Left ventricle myocardium inferior (tissue), 1 donor: Measurements from ENCODE around the gene PSMA8. TPM values are rescaled to one million over a fixed set of nuclear protein-coding genes. Genes with fewer than 3 reads are reported as not detected.

Experiments used
- DNase-seq: peaks from one replicate; pipeline ENCODE4 v3.0.0-alpha.2; 2020
- H3K27ac ChIP-seq: fragments of 200-600 bp; replicated peaks from 2 replicates; pipeline ENCODE4 v1.8.0; 2021
- H3K27me3 ChIP-seq: fragments of 200-600 bp; 2 replicates; pipeline ENCODE4 v1.8.0; 2021; ENCODE audit warnings: low read depth
- H3K36me3 ChIP-seq: fragments of 200-600 bp; 2 replicates; pipeline ENCODE4 v1.8.0; 2021
- H3K4me1 ChIP-seq: fragments of 200-600 bp; 2 replicates; pipeline ENCODE4 v1.8.0; 2021
- H3K4me3 ChIP-seq: fragments of 200-600 bp; 2 replicates; pipeline ENCODE4 v1.8.0; 2021; ENCODE audit warnings: mild to moderate bottlenecking, moderate library complexity
- H3K9me3 ChIP-seq: fragments of 200-600 bp; replicated peaks from 2 replicates; pipeline ENCODE4 v1.8.0; 2021
- CTCF ChIP-seq: fragments of 200-600 bp; IDR thresholded peaks from 2 replicates; pipeline ENCODE4 v1.8.0; 2021; ENCODE audit warnings: antibody characterized with exemption, mild to moderate bottlenecking, borderline replicate concordance
- intact Hi-C: fragments of 100-400 bp; cut with micrococcal nuclease; formaldehyde crosslinking; loops from one replicate; pipeline ENCODE4 v1.11.0; 2022
- long read RNA-seq: library from polyadenylated mRNA; unstranded; transcript quantifications from one replicate; pipeline ENCODE4 v2.0.0, GENCODE V29; 2021
- total RNA-seq: library from RNA; stranded (reverse); fragmentation: NEBNext Ultra II Directional; extraction: Animal tissue kit (Norgen Biotek cat#: 25700); gene quantifications from one replicate; pipeline ENCODE4 v1.2.1, GENCODE V29; 2021
- donor health status: DM: no; HTN: yes; CAD: no; lungs with severe emphysema.

PSMA8 gene
- total RNA-seq, result not detected
- long read RNA-seq, result 0 reads

DNA sequence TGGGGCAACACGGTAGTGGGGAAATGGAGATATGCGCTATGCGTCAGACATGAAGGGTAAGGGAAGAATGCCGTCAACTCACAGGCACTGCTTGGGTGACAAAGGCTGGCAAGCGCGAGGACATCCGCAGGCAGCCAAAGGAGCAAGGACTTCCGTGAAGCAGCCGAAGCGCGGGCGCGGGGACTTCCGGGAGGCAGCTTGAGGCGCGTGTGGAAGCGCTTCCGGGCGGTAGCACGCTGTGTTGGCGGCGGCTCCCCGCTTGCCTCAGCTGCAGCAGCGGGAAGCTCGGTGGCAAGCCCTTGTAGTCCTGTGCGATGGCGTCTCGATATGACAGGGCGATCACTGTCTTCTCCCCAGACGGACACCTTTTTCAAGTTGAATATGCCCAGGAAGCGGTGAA lies at the start of gene PSMA8:
PSMA8 (plus strand) TSS at position 218 of the 400 bp plus-strand sequence; CDS start at position 315, 97 bp downstream.
- Histone ChIP-seq H3K27me3 (peaks cover 8% of the 10 kb centered on the region), H3K36me3 (no peaks in the 10 kb centered on the region), H3K9me3 (peaks cover 8% of the 10 kb centered on the region), H3K4me3 (peak within 1 kb of the TSS; percentile 51), H3K4me1 (no peaks in the 10 kb centered on the region), H3K27ac (no peak within 1 kb of the TSS)
- no peak for TF ChIP-seq CTCF
- intact Hi-C loops, result no loop called here
- peak; percentile 16 for DNase-seq

- DNase-seq, result no peak
- H3K36me3 ChIP-seq, result peaks cover 42% of the 10 kb centered on the region
- intact Hi-C loops, result loop anchor here (10.0 kb wide), 1 partner anchor 60 kb away; no protein-coding TSS in a partner anchor
- no peaks in the 10 kb centered on the region for H3K27me3 ChIP-seq
- H3K4me1 ChIP-seq, result peaks cover 35% of the 10 kb centered on the region
- H3K9me3 ChIP-seq, result no peaks in the 10 kb centered on the region
- TF ChIP-seq CTCF, result no peak
- H3K27ac ChIP-seq, result no peak overlapping the region
- no peak overlapping the region for H3K4me3 ChIP-seq
Observed at GRCh38 chr18:26085056-26085455, 48.6 kb upstream of the PSMA8 start.

- H3K27me3 ChIP-seq, result no peaks in the 10 kb centered on the region
- H3K27ac ChIP-seq, result no peak overlapping the region
- intact Hi-C loops, result loop anchor here (10.0 kb wide), 1 partner anchor 62 kb away; no protein-coding TSS in a partner anchor
Observed at GRCh38 chr18:26086959-26087358, 46.7 kb upstream of the PSMA8 start.

DNA sequence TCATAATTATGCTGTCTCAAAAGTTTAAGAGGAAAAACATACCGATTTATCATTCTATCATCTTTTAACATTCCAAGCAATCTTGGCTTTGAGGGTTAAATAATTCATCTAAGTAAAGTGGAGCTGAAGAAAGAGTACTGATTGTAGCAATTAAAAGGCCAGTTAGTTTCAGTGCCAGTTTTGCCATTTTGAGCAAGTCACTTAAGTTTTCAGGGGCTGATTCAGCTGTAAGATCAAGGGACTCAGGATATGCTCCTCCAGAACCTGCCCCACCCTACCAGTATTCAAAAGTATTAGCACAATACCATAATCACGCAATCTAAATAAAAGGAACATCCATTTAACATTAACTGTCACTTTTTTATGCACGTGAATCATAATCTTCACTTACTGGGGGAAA lies 45.2 kb upstream of the PSMA8 start:
- peak overlapping the region; percentile 87 for H3K4me3 ChIP-seq
- peaks cover 46% of the 10 kb centered on the region for H3K4me1 ChIP-seq
- no peak for DNase-seq
- intact Hi-C loops, result loop anchor here (10.0 kb wide), 1 partner anchor 64 kb away; no protein-coding TSS in a partner anchor
- no peaks in the 10 kb centered on the region for H3K9me3 ChIP-seq
- TF ChIP-seq CTCF, result no peak
- no peaks in the 10 kb centered on the region for H3K27me3 ChIP-seq
- H3K36me3 ChIP-seq, result peaks cover 24% of the 10 kb centered on the region
- H3K27ac ChIP-seq, result no peak overlapping the region

More at GRCh38 chr18:26086959-26087358, 46.7 kb upstream of the PSMA8 start:
- H3K9me3 ChIP-seq, result no peaks in the 10 kb centered on the region
- H3K4me3 ChIP-seq, result no peak overlapping the region
- no peak for DNase-seq
- TF ChIP-seq CTCF, result no peak
- peaks cover 33% of the 10 kb centered on the region for H3K36me3 ChIP-seq
- H3K4me1 ChIP-seq, result peaks cover 46% of the 10 kb centered on the region

DNA sequence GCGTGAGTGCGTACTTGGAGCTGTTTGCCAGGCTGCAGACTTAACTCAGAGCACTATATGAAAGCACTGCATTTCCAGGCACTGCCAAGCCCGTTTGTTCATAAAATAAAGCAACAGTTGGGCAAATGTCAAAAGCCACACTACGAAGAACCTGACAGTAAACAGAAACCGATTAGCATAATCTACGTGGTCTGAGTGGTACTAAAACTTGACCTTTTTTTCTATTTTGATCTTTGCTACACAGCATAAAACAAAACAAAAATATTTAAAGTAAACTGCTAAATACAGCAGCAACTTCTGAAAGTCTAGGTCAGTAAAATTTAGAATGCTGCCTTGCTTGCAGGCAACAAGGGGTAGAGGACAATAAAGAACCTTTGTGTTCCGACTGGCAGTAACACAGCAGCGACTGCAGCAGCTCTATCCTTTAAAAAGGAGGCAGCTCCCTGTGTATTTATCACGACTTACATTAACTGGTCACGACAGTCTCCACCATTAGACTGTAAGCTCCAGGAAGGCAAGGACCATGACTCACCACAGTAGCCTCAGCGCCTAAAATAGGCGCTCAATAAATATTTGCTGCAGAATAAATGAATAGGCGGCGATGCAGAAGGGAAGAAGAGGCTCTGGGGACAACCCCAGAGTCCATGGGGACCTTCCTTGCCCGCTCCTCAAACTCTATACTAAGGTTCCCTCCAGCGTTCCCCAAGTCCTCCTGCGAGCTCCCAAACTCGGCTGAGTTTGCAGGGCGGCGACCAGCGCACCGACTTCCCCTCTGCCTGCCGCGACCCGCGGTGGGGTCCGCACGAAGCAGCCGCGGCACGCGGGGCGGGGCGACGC lies 44.2 kb upstream of the PSMA8 start:
- no peaks in the 10 kb centered on the region for H3K27me3 ChIP-seq
- H3K36me3 ChIP-seq, result peaks cover 14% of the 10 kb centered on the region
- TF ChIP-seq CTCF, result no peak
- H3K27ac ChIP-seq, result peak overlapping the region; percentile 98
- peaks cover 46% of the 10 kb centered on the region for H3K4me1 ChIP-seq
- intact Hi-C loops, result loop anchor here (10.0 kb wide), 1 partner anchor 65 kb away; no protein-coding TSS in a partner anchor
- H3K4me3 ChIP-seq, result peak overlapping the region; percentile 87
- no peak for DNase-seq
- no peaks in the 10 kb centered on the region for H3K9me3 ChIP-seq
